C4-2B (cell line): ENCODE data around the gene RUFY4.

Experiments used
- H3K27ac ChIP-seq: fragments of 450-650 bp; 2 replicates; pipeline ENCODE4 v1.5.1; 2017
- CTCF ChIP-seq: fragments of 450-650 bp; conservative IDR thresholded peaks from 2 replicates; pipeline ENCODE4 v1.5.1; 2017; ENCODE audit warnings: mild to moderate bottlenecking
- ZFX ChIP-seq: fragments of 450-650 bp; IDR thresholded peaks from 2 replicates; pipeline ENCODE4 v1.6.1; 2017

Gene RUFY4

GRCh38 chr2:218022851-218023530, 46.1 kb upstream of the RUFY4 start:
- TF ChIP-seq CTCF: no peak
- TF ChIP-seq ZFX: no peak
- H3K27ac ChIP-seq: no peak overlapping the region

- no peak for TF ChIP-seq CTCF
- no peak overlapping the region for H3K27ac ChIP-seq
These were observed 45.4 kb upstream of the RUFY4 start for GRCh38 chr2:218023636-218024035.

GRCh38 chr2:218024336-218024735, 44.7 kb upstream of the RUFY4 start:
- TF ChIP-seq CTCF: no peak
- no peak for TF ChIP-seq ZFX
- H3K27ac ChIP-seq: no peak overlapping the region

- TF ChIP-seq CTCF (no peak), ZFX (no peak)
- H3K27ac ChIP-seq: no peak overlapping the region
These were observed 44.2 kb upstream of the RUFY4 start for GRCh38 chr2:218024871-218025270.

- H3K27ac ChIP-seq: peak overlapping the region; percentile 23
- no peak for TF ChIP-seq ZFX
- no peak for TF ChIP-seq CTCF
These were observed 42.8 kb upstream of the RUFY4 start for GRCh38 chr2:218026244-218026643.

GRCh38 chr2:218026676-218027425, 42.2 kb upstream of the RUFY4 start:
- peak overlapping the region; percentile 23 for H3K27ac ChIP-seq
- TF ChIP-seq CTCF (no peak), ZFX (no peak)

- no peak for TF ChIP-seq CTCF
- no peak for TF ChIP-seq ZFX
- H3K27ac ChIP-seq: peak overlapping the region; percentile 23; the same call in 1 of the 2 replicates
These were observed 41.4 kb upstream of the RUFY4 start for GRCh38 chr2:218027426-218028188.
